Measurements from ENCODE around the gene EXT2.

DNA sequence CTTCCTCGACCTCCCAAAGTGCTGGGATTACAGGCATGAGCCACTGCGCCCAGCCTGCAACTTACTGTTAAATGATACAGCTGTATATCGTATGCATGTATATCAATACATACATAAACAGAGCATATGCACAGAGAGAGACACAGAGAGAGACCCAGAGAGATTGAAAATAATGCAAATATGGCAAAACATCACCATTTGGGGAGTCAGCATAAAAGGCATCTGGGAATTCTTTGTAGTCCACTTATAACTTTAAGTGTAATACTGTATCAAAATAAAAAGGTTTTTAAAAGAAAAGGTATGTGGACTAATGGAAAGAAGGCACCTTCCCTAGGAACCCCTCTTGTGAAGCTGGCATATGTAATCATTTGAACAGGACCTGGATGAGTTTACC is 192.7 kb downstream of the EXT2 start:
- TF ChIP-seq, protein P1, sequence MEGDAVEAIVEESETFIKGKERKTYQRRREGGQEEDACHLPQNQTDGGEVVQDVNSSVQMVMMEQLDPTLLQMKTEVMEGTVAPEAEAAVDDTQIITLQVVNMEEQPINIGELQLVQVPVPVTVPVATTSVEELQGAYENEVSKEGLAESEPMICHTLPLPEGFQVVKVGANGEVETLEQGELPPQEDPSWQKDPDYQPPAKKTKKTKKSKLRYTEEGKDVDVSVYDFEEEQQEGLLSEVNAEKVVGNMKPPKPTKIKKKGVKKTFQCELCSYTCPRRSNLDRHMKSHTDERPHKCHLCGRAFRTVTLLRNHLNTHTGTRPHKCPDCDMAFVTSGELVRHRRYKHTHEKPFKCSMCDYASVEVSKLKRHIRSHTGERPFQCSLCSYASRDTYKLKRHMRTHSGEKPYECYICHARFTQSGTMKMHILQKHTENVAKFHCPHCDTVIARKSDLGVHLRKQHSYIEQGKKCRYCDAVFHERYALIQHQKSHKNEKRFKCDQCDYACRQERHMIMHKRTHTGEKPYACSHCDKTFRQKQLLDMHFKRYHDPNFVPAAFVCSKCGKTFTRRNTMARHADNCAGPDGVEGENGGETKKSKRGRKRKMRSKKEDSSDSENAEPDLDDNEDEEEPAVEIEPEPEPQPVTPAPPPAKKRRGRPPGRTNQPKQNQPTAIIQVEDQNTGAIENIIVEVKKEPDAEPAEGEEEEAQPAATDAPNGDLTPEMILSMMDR (IDR thresholded peaks at IDR 0.05; ENCODE audit: insufficient read depth, low read length), result no peak
- TF ChIP-seq, protein P2, sequence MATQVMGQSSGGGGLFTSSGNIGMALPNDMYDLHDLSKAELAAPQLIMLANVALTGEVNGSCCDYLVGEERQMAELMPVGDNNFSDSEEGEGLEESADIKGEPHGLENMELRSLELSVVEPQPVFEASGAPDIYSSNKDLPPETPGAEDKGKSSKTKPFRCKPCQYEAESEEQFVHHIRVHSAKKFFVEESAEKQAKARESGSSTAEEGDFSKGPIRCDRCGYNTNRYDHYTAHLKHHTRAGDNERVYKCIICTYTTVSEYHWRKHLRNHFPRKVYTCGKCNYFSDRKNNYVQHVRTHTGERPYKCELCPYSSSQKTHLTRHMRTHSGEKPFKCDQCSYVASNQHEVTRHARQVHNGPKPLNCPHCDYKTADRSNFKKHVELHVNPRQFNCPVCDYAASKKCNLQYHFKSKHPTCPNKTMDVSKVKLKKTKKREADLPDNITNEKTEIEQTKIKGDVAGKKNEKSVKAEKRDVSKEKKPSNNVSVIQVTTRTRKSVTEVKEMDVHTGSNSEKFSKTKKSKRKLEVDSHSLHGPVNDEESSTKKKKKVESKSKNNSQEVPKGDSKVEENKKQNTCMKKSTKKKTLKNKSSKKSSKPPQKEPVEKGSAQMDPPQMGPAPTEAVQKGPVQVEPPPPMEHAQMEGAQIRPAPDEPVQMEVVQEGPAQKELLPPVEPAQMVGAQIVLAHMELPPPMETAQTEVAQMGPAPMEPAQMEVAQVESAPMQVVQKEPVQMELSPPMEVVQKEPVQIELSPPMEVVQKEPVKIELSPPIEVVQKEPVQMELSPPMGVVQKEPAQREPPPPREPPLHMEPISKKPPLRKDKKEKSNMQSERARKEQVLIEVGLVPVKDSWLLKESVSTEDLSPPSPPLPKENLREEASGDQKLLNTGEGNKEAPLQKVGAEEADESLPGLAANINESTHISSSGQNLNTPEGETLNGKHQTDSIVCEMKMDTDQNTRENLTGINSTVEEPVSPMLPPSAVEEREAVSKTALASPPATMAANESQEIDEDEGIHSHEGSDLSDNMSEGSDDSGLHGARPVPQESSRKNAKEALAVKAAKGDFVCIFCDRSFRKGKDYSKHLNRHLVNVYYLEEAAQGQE (IDR thresholded peaks at IDR 0.05; ENCODE audit: insufficient replicate concordance, low read depth), result no peak
- TF ChIP-seq SPI1 (IDR thresholded peaks at IDR 0.05; ENCODE audit: borderline replicate concordance, low read depth), result no peak
- TF ChIP-seq POLR2AphosphoS5 (IDR thresholded peaks at IDR 0.05; ENCODE audit: low read depth), result no peak

Measured in HL-60 (cell line).